ENCODE results near the gene PCNA. TPM values are rescaled to one million over a fixed set of nuclear protein-coding genes. Genes with fewer than 3 reads are reported as not detected.

The PCNA gene
- total and polyA plus RNA-seq, 9 of the 15 experiments (the other 6 are each of a cell fraction or from before 2014, with no cell fraction given), result 213 to 390 (median 291) TPM

- TF ChIP-seq ZNF277 (CRISPR knock-in tag; IDR thresholded peaks at IDR 0.05; ENCODE audit: borderline replicate concordance) (no peak), NFIC (IDR thresholded peaks at IDR 0.05) (0 out of 2 replicates have a peak, but pooled peaks have one; percentile 2), GABPB2 (CRISPR knock-in tag; conservative IDR thresholded peaks at IDR 0.05) (no peak), MBD2 (IDR thresholded peaks at IDR 0.05; ENCODE audit: borderline replicate concordance, low read depth) (no peak), TFAM (CRISPR knock-in tag; conservative IDR thresholded peaks at IDR 0.05) (no peak), ETV5 (CRISPR knock-in tag; IDR thresholded peaks at IDR 0.05; ENCODE audit: low read depth) (no peak), ZNF512 (tag; IDR thresholded peaks at IDR 0.05) (no peak), CBFA2T3 (IDR thresholded peaks at IDR 0.05) (no peak), FOXA1 (IDR thresholded peaks at IDR 0.05; ENCODE audit: borderline replicate concordance) (no peak), C11orf30 (IDR thresholded peaks at IDR 0.05; ENCODE audit: low read depth) (peak; percentile 17; the same call in 1 of the 2 replicates), PKNOX1 (IDR thresholded peaks at IDR 0.05) (peak; percentile 38), SLC30A9 (CRISPR knock-in tag; IDR thresholded peaks at IDR 0.05) (no peak), ATF3 (IDR thresholded peaks at IDR 0.05) (no peak), ATF3 (CRISPR knock-in tag; conservative IDR thresholded peaks at IDR 0.05) (no peak), ZEB2 (IDR thresholded peaks at IDR 0.05) (no peak), NFYB (IDR thresholded peaks at IDR 0.05; ENCODE audit: extremely low read depth, insufficient read length) (no peak), CGGBP1 (CRISPR knock-in tag; IDR thresholded peaks at IDR 0.05) (no peak)
These were observed 45.5 kb downstream of the PCNA start (continued) for GRCh38 chr20:5074232-5074674.

All from K562 (cell line).